Measurements from ENCODE around the gene MRGPRG. TPM values are rescaled to one million over a fixed set of nuclear protein-coding genes. Genes with fewer than 3 reads are reported as not detected.
"Not testable (repeated sequence)": the region's sequence is repeated elsewhere in the genome, so short reads cannot be mapped to it uniquely, and the experiment has no call there.

Gene MRGPRG
- total and polyA plus RNA-seq, 2 of the 4 experiments (the other 2 are of a cell fraction): not detected

GRCh38 chr11:3257509-3257908 is 38.9 kb upstream of the MRGPRG start:
- intact Hi-C loops (cut with micrococcal nuclease); H3K18ac ChIP-seq (ENCODE audit: low read depth, low read length); in situ Hi-C loops (cut with MboI; ENCODE audit: low sequenced_read_pairs); H4K8ac ChIP-seq (ENCODE audit: low read depth in 2 of 2, low read length in 2 of 2); H3K4me2 ChIP-seq (ENCODE audit: low read depth, low read length); H2BK20ac ChIP-seq (ENCODE audit: low read depth, low read length); H3K4me1 ChIP-seq (ENCODE audit: control insufficient read depth, insufficient read depth, low read length); H2BK120ac ChIP-seq (ENCODE audit: low read depth, low read length); H2BK15ac ChIP-seq (ENCODE audit: low read depth, low read length); H3K14ac ChIP-seq (replicated peaks; ENCODE audit: low read depth, low read length); H3K9me1 ChIP-seq (ENCODE audit: insufficient read depth, low read length); H3K4me3 ChIP-seq (ENCODE audit: insufficient read depth, low read depth, low read length); BruUV-seq (replicated peaks); H3K9me3 ChIP-seq (ENCODE audit: control insufficient read depth, insufficient read depth, low read length); H4K91ac ChIP-seq (ENCODE audit: insufficient read depth, low read depth, low read length); H3K56ac ChIP-seq (ENCODE audit: extremely low read depth, insufficient read depth, low read length); H3K23ac ChIP-seq (ENCODE audit: low read depth, low read length); H3K27me3 ChIP-seq (ENCODE audit: control insufficient read depth, insufficient read depth, low read length); H2AK9ac ChIP-seq (replicated peaks; ENCODE audit: low read depth, low read length, poor library complexity); DNase-seq; H3K79me1 ChIP-seq (ENCODE audit: low read depth in 1 of 2, low read length in 2 of 2); POLR2A ChIA-PET (ENCODE audit: unreplicated experiment); H2AFZ ChIP-seq (replicated peaks; ENCODE audit: low read length, poor library complexity); H3K9ac ChIP-seq (ENCODE audit: low read depth, low read length); H4K20me1 ChIP-seq (ENCODE audit: insufficient read depth, low read length); ATAC-seq (ENCODE audit: low read depth); H2BK5ac ChIP-seq (ENCODE audit: low read depth, low read length, poor library complexity, severe bottlenecking); H3K4ac ChIP-seq (ENCODE audit: low read depth, low read length); H4K5ac ChIP-seq (ENCODE audit: low read depth, low read length); H3K36me3 ChIP-seq (ENCODE audit: control insufficient read depth, insufficient read depth, low read length); dilution Hi-C loops (cut with HindIII; ENCODE audit: low sequenced_read_pairs, unreplicated experiment); CTCF ChIA-PET; H3K27ac ChIP-seq (ENCODE audit: insufficient read depth, low read length); H2AK5ac ChIP-seq (ENCODE audit: low read depth, low read length): not testable (repeated sequence)
- WGBS, 2 experiments (ENCODE audit: extremely low coverage in 2 of 2, insufficient read length in 1 of 2): no CpG with 5 or more reads among the region's 1 CpG

- H3K27ac ChIP-seq (ENCODE audit: insufficient read depth, low read length); CTCF ChIA-PET; H3K27me3 ChIP-seq (ENCODE audit: control insufficient read depth, insufficient read depth, low read length); H2BK15ac ChIP-seq (ENCODE audit: low read depth, low read length); H2BK5ac ChIP-seq (ENCODE audit: low read depth, low read length, poor library complexity, severe bottlenecking); intact Hi-C loops (cut with micrococcal nuclease); BruUV-seq (replicated peaks); H3K18ac ChIP-seq (ENCODE audit: low read depth, low read length); H2BK120ac ChIP-seq (ENCODE audit: low read depth, low read length); H3K9ac ChIP-seq (ENCODE audit: low read depth, low read length); H2BK20ac ChIP-seq (ENCODE audit: low read depth, low read length); H3K23ac ChIP-seq (ENCODE audit: low read depth, low read length); H3K9me3 ChIP-seq (ENCODE audit: control insufficient read depth, insufficient read depth, low read length); H3K4ac ChIP-seq (ENCODE audit: low read depth, low read length); H3K36me3 ChIP-seq (ENCODE audit: control insufficient read depth, insufficient read depth, low read length); H4K20me1 ChIP-seq (ENCODE audit: insufficient read depth, low read length); POLR2A ChIA-PET (ENCODE audit: unreplicated experiment); H3K4me3 ChIP-seq (ENCODE audit: insufficient read depth, low read depth, low read length); dilution Hi-C loops (cut with HindIII; ENCODE audit: low sequenced_read_pairs, unreplicated experiment); H4K8ac ChIP-seq (ENCODE audit: low read depth in 2 of 2, low read length in 2 of 2); H3K14ac ChIP-seq (replicated peaks; ENCODE audit: low read depth, low read length); H3K4me2 ChIP-seq (ENCODE audit: low read depth, low read length); H2AFZ ChIP-seq (replicated peaks; ENCODE audit: low read length, poor library complexity); H3K9me1 ChIP-seq (ENCODE audit: insufficient read depth, low read length); H3K56ac ChIP-seq (ENCODE audit: extremely low read depth, insufficient read depth, low read length); H2AK9ac ChIP-seq (replicated peaks; ENCODE audit: low read depth, low read length, poor library complexity); DNase-seq; H4K91ac ChIP-seq (ENCODE audit: insufficient read depth, low read depth, low read length); H3K79me1 ChIP-seq (ENCODE audit: low read depth in 1 of 2, low read length in 2 of 2); H2AK5ac ChIP-seq (ENCODE audit: low read depth, low read length); H3K4me1 ChIP-seq (ENCODE audit: control insufficient read depth, insufficient read depth, low read length); in situ Hi-C loops (cut with MboI; ENCODE audit: low sequenced_read_pairs); ATAC-seq (ENCODE audit: low read depth); H4K5ac ChIP-seq (ENCODE audit: low read depth, low read length): not testable (repeated sequence)
- no CpG with 5 or more reads among the region's 12 CpGs for WGBS, 2 experiments (ENCODE audit: extremely low coverage in 2 of 2, insufficient read length in 1 of 2)
These were observed 36.6 kb upstream of the MRGPRG start for GRCh38 chr11:3255241-3255640.

Measured in IMR-90 (cell line).